Loucy (cell line): ENCODE results near the gene MEAF6.

Source experiments
- H2AFZ ChIP-seq: fragments of 200-600 bp; sonication (generic); 2 replicates; pipeline ENCODE4 v1.6.0; 2016; ENCODE audit warnings: antibody characterized with exemption, mild to moderate bottlenecking, low read length, moderate library complexity
- H3F3A ChIP-seq: fragments of 200-600 bp; 2 replicates; pipeline ENCODE4 v1.6.0; 2016; ENCODE audit warnings: antibody characterized with exemption, low read depth, mild to moderate bottlenecking
- H3K27me3 ChIP-seq: fragments of 200-600 bp; sonication (generic); 2 replicates; pipeline ENCODE4 v1.6.1; 2014; ENCODE audit warnings: low read length, mild to moderate bottlenecking; ENCODE audit not compliant: insufficient read depth, poor library complexity, severe bottlenecking
- H3K36me3 ChIP-seq: fragments of 200-600 bp; sonication (generic); 2 replicates; pipeline ENCODE4 v1.6.1; 2016; ENCODE audit warnings: low read length; ENCODE audit not compliant: insufficient read depth
- H3K4me1 ChIP-seq: fragments of 200-600 bp; sonication (generic); 2 replicates; pipeline ENCODE4 v1.5.1; 2014; ENCODE audit warnings: low read length, mild to moderate bottlenecking; ENCODE audit not compliant: insufficient read depth, poor library complexity, severe bottlenecking
- H3K4me2 ChIP-seq: fragments of 200-600 bp; sonication (generic); 2 replicates; pipeline ENCODE4 v1.6.0; 2014; ENCODE audit warnings: antibody characterized with exemption, low read length, low read depth, mild to moderate bottlenecking; ENCODE audit not compliant: poor library complexity, severe bottlenecking
- H3K4me3 ChIP-seq: fragments of 200-600 bp; sonication (generic); 2 replicates; pipeline ENCODE4 v1.5.1; 2014; ENCODE audit warnings: low read length, mild to moderate bottlenecking, mixed read lengths; ENCODE audit not compliant: poor library complexity, severe bottlenecking
- H3K79me2 ChIP-seq: fragments of 200-600 bp; sonication (generic); 2 replicates; pipeline ENCODE4 v1.6.1; 2014; ENCODE audit warnings: low read length; ENCODE audit not compliant: insufficient read depth
- H3K9ac ChIP-seq: fragments of 200-600 bp; sonication (generic); 2 replicates; pipeline ENCODE4 v1.6.0; 2014; ENCODE audit warnings: mild to moderate bottlenecking, low read depth, low read length, moderate library complexity; ENCODE audit not compliant: poor library complexity, severe bottlenecking
- H3K9me2 ChIP-seq: fragments of 200-600 bp; sonication (generic); replicated peaks from 2 replicates; pipeline ENCODE4 v1.6.1; 2016; ENCODE audit warnings: low read depth, low read length, mixed read lengths
- H3K9me3 ChIP-seq: fragments of 200-600 bp; sonication (generic); 2 replicates; pipeline ENCODE4 v1.6.1; 2014; ENCODE audit warnings: mild to moderate bottlenecking, antibody characterized with exemption, low read length, low read depth; ENCODE audit not compliant: insufficient read depth
- H4K20me1 ChIP-seq: fragments of 200-600 bp; sonication (generic); 2 replicates; pipeline ENCODE4 v1.6.0; 2014; ENCODE audit warnings: antibody characterized with exemption, low read length, mild to moderate bottlenecking; ENCODE audit not compliant: insufficient read depth, poor library complexity, severe bottlenecking
- CTCF ChIP-seq: fragments of 200-600 bp; sonication (generic); conservative IDR thresholded peaks from 2 replicates; pipeline ENCODE4 v1.5.1; 2014; ENCODE audit warnings: mild to moderate bottlenecking, antibody characterized with exemption, low read length
- EZH2phosphoT487 ChIP-seq: fragments of 200-600 bp; IDR thresholded peaks from 2 replicates; pipeline ENCODE4 v1.6.1; 2018; ENCODE audit warnings: antibody characterized with exemption, mild to moderate bottlenecking, moderate library complexity, borderline replicate concordance

The MEAF6 gene

DNA sequence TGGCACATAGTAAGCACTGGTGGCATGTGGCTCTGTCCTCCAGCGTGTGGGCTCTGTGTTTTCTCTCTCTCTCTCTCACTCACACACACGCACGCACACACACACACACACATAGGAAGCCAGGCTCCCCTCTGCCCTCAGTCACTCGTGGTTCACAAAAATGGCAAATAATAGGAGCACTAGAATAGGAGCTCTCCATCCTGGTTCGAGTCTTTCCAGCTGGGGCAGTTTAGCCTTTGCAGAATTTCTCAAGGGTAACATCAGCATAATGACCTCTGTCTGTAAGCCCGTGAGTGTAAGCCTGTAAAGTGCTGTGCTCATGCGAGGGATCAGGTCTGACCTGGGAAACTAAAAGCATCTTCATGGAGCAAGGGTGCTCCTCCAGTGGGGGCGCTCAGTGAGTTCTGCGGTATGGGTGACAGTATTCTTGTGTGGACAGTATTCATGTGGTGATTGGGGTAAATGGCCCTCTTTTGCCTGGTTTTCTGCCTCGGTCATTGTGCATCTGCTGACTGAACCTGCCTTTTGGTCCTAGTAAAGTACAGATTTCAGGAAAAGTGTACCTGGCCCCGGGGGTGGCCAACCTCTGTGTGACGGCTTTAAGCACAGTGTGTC is 41.0 kb downstream of the MEAF6 start:
- H3K9me3 ChIP-seq, result no peaks in the 10 kb centered on the region
- no peaks in the 10 kb centered on the region for H3K9me2 ChIP-seq
- H3K4me2 ChIP-seq, result peak overlapping the region; percentile 90
- H3F3A ChIP-seq, result 0 out of 2 replicates have a peak, but pooled peaks cover 2% of the 10 kb centered on the region
- peak overlapping the region; percentile 90 for H3K9ac ChIP-seq
- H3K27me3 ChIP-seq, result no peaks in the 10 kb centered on the region
- peaks cover 30% of the 10 kb centered on the region for H4K20me1 ChIP-seq
- peaks cover 64% of the 10 kb centered on the region for H3K4me1 ChIP-seq
- H3K79me2 ChIP-seq, result peaks cover 59% of the 10 kb centered on the region
- no peaks in the 10 kb centered on the region for H3K36me3 ChIP-seq
- peak overlapping the region; percentile 90 for H2AFZ ChIP-seq
- H3K4me3 ChIP-seq, result peak overlapping the region; percentile 98
- no peak for TF ChIP-seq EZH2phosphoT487
- TF ChIP-seq CTCF, result peak; percentile 50

- Histone ChIP-seq H3K9ac (peak overlapping the region; percentile 90), H3K4me2 (peak overlapping the region; percentile 90), H3K4me3 (peak overlapping the region; percentile 98), H3K9me3 (no peaks in the 10 kb centered on the region), H3F3A (no peaks in the 10 kb centered on the region), H3K36me3 (no peaks in the 10 kb centered on the region), H3K4me1 (peaks cover 58% of the 10 kb centered on the region), H3K79me2 (peaks cover 54% of the 10 kb centered on the region), H3K27me3 (no peaks in the 10 kb centered on the region), H2AFZ (peak overlapping the region; percentile 90; the same call in 1 of the 2 replicates), H3K9me2 (no peaks in the 10 kb centered on the region), H4K20me1 (peaks cover 25% of the 10 kb centered on the region)
- TF ChIP-seq EZH2phosphoT487, result no peak
- no peak for TF ChIP-seq CTCF
Observed at GRCh38 chr1:37472994-37473393, 41.6 kb downstream of the MEAF6 start.

- peak overlapping the region; percentile 90 for H3K9ac ChIP-seq
- peak overlapping the region; percentile 98 for H3K4me3 ChIP-seq
- H3K4me1 ChIP-seq, result peaks cover 51% of the 10 kb centered on the region
- no peak overlapping the region for H2AFZ ChIP-seq
- peak overlapping the region; percentile 90 for H3K4me2 ChIP-seq
- TF ChIP-seq EZH2phosphoT487, result no peak
- no peaks in the 10 kb centered on the region for H3F3A ChIP-seq
- H4K20me1 ChIP-seq, result peaks cover 18% of the 10 kb centered on the region
- H3K36me3 ChIP-seq, result no peaks in the 10 kb centered on the region
- H3K9me2 ChIP-seq, result no peaks in the 10 kb centered on the region
- H3K79me2 ChIP-seq, result peaks cover 47% of the 10 kb centered on the region
- no peaks in the 10 kb centered on the region for H3K9me3 ChIP-seq
- H3K27me3 ChIP-seq, result no peaks in the 10 kb centered on the region
Observed at GRCh38 chr1:37472281-37472680, 42.3 kb downstream of the MEAF6 start.
